Measurements from ENCODE around the gene KRTAP10-12.

KRTAP10-12 gene

DNA sequence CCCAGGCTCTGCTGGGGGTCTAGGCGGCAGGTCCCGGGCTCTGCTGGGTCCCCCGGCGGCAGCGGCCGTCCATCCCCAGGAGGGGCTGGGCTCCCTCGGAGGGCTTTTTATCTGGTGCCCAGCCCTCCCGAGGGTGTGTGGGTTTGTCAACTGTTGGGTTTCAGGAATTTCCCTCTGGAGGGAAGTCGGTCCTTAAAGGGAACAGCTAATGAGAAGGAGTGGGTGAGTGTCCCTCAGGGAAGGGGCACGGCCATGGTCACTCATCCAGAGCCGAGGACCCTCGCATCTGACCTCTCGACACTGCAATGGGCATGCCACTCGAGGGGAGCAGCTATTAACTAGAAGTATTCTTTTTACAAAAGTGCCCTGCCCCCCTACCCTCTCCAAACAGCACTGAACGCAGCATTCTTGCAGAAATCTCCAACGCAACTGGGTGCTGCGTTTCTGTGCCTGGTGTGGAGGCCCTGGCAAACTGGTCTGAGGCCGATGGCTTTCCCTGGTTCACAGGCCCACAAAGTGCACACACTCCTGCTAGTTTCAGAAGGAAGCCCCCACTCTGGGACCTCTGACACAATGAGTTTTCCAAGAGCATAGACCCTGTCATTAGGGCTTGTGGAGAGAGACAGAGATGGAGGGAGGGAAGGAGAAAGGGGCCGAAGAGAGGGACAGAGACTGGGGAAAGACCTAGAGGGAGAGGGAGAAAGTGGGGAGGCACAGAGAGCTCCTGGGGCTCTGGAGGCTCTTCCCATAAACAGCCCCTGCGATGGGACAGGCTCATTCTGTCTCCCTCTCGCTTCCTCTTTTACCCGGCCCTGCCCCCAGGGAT is 15.4 kb downstream of the KRTAP10-12 start:
- DNase-seq (ENCODE audit: low spot score) = peak; percentile 45

DNA sequence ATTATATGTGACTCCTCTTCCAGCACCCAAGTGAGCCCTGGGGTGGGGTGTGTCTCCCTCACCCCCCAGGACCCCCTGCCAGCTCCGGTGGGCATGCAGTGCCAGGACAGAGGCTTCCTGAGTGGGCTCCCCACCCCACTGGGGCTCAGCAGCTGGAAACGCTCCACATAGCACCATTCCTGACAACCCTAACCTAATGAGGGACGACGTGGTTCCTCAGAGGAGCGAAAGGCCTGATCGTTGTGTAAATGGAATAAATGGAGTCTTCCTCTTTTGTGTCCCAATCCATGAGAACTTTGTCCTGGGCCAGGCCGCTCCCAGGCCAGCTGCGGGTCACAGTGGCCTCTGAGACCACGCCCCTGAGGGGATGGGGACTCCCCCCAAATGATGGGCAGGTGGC is 16.2 kb downstream of the KRTAP10-12 start:
- peak; percentile 44 for DNase-seq (ENCODE audit: low spot score)

DNA sequence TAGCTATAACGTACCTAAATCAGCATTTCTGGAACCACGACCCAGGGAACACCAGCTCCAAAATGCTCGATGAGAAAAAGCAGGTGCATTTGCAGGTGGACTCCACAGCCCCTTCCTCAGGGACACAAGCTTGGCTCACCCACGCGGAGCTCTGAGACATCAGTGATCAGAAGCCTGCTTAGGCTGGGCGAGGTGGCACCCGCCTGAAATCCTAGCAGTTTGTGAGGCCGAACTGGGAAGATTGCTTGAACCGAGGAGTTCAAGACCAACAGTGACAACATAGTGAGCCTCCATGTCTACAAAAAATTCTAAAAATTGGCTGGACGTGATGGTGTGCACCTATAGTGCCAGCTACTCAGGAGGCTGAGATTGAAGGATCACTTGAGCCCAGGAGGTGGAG is 16.9 kb downstream of the KRTAP10-12 start:
- DNase-seq (ENCODE audit: low spot score) = peak; percentile 34

DNA sequence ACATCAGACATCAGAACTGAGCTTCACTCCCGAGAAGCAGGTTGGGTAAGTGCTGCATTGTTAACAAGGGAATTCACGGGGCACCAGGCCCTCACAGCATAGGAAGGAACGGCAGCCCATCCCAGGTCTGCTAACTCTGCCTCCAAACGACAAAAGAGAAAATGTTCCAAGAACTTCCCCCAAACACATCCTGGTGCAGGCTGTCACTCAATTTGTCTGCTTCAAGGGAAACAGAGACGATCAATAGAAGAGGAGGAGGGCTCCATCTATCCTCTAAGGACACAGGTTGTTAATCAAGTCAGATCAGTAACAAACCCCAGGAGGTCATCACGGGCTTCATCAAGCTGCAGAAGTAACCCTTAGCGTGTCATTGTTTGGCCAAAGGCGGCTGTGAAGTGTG is 17.9 kb downstream of the KRTAP10-12 start:
- peak; percentile 51 for DNase-seq (ENCODE audit: low spot score)

DNA sequence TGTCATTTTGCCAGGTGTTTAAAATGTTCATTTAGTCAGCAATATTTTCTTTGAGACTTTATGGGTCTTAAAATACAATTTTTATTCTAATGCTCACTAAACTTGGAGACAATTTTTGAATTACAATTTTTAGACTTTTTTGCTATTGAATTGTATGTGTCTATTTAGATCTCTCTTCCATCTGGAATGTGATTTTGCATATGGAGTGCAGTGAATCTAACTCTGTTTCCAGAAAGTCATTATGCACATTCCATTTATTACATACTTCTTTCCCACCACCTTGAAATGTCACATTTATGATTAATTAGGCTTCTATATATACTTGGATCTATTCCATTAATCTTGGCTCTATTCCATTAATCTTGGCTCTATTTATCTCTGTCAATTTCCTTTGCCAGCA is 20.0 kb downstream of the KRTAP10-12 start:
- no peak for DNase-seq (ENCODE audit: low spot score)

GRCh38 chr21:44718093-44718492 is 21.1 kb downstream of the KRTAP10-12 start:
- no peak for DNase-seq (ENCODE audit: low spot score)

DNA sequence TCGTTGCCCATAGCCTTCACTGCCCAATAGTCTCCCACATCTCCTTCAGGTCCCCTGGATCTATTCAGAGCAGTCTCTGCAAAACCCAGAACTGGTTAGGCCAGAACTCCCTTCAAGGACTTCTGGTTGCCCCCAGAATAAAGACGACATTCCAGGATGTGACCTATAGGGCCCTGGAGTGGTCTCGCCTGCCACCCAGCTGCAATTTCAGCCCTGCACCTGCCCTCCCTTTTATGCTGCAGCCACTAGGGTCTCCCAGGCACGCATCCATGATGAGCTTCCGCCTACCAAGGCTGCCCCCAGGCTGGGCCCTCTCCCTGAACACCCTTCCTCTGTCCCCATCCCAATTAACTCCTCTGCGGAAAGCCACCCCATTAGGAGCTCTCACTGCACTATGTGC is 21.6 kb downstream of the KRTAP10-12 start:
- DNase-seq (ENCODE audit: low spot score) = peak; percentile 33

GRCh38 chr21:44720170-44720569 is 23.2 kb downstream of the KRTAP10-12 start:
- no peak for DNase-seq (ENCODE audit: low spot score)

DNA sequence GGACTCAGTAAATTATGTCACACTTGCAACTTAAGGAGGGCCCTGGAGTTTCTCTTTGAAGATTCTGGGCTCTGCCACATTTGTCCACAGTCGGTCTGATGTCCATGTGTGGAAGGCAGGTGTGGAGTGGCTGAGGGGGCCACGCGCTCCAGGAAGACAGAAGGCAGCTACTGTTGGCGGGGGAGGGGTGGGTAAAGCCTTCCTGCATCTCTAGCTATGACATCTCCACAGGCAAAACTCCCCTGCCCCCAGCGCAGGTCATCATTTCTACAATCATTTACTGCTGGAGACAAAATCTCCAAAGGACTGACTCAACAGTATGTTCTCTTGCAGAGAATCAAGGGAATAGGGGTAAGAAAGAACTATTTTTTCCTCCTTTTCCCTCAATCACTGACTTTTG is 25.8 kb downstream of the KRTAP10-12 start:
- peak; percentile 36 for DNase-seq (ENCODE audit: low spot score)

- peak; percentile 70 for DNase-seq (ENCODE audit: low spot score)
Observed at GRCh38 chr21:44723177-44724131, 26.5 kb downstream of the KRTAP10-12 start.

- DNase-seq (ENCODE audit: low spot score) = peak; percentile 67
Observed at GRCh38 chr21:44724196-44724595, 27.2 kb downstream of the KRTAP10-12 start.

GRCh38 chr21:44724926-44725325 is 28.0 kb downstream of the KRTAP10-12 start:
- DNase-seq (ENCODE audit: low spot score) = no peak

DNA sequence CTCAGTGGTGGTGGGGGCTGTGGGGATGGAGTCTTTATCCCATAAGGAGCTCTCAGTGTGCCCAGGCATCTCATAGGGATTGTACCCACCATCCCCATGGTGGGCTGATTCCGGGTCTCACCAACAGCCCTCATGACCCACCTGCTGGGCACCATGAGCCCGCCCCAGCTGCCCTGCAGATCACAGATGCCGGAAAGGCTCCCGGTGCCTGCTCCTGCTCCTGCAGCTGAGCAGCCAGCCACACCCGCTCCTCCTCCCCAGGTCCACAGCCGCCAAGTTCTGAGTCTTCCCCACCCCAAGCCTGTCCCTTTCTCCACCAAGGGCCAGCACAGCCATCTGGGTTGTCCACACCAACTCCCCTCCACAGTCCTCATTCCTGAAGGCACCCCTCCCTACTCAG is 29.9 kb downstream of the KRTAP10-12 start:
- DNase-seq (ENCODE audit: low spot score) = no peak

DNA sequence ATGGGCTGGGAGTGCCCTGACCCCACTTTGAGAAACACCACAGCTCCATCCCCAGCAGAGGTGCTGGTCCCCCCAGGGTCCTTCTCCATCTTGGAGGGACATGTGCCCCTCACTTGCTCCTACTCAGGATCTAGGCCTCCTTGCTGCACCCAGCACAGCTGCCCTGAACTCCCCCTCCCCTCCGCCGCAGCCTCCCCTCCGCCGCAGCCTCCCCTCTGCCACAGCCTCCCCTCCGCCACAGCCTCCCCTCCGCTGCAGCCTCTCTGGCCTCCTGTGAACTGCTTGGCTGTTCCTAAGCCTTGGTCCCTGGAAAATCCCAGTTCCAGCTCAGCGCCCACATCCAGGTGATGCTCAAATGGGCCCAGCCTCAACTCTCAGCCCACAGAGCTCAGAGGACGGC is 30.3 kb downstream of the KRTAP10-12 start:
- no peak for DNase-seq (ENCODE audit: low spot score)

DNA sequence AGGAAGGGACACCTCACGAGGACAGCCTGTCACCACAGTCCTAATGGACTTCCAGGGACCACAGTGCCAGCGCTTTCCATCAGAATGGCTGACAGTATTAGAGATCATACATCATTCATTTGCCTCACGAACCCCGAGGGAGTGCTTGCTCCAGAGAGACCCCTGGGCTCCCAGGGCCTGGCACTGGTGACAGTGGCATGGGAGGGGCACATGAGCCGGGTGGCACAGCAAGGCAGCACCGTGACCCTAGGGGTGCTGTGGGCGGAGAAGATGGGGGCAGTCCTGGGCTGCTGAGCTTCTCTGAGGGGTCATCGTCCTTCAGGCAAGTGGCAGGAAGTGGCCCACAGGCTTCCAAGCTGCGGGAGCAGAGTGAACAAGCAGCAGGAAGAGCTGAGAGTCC is 30.8 kb downstream of the KRTAP10-12 start:
- no peak for DNase-seq (ENCODE audit: low spot score)

GRCh38 chr21:44728716-44729115 is 31.7 kb downstream of the KRTAP10-12 start:
- no peak for DNase-seq (ENCODE audit: low spot score)

GRCh38 chr21:44729336-44730027 is 32.5 kb downstream of the KRTAP10-12 start:
- DNase-seq (ENCODE audit: low spot score) = no peak

GRCh38 chr21:44730028-44730395 is 33.0 kb downstream of the KRTAP10-12 start:
- no peak for DNase-seq (ENCODE audit: low spot score)

GRCh38 chr21:44730951-44731579 is 34.1 kb downstream of the KRTAP10-12 start:
- no peak for DNase-seq (ENCODE audit: low spot score)

GRCh38 chr21:44732263-44732662 is 35.3 kb downstream of the KRTAP10-12 start:
- no peak for DNase-seq (ENCODE audit: low spot score)

DNA sequence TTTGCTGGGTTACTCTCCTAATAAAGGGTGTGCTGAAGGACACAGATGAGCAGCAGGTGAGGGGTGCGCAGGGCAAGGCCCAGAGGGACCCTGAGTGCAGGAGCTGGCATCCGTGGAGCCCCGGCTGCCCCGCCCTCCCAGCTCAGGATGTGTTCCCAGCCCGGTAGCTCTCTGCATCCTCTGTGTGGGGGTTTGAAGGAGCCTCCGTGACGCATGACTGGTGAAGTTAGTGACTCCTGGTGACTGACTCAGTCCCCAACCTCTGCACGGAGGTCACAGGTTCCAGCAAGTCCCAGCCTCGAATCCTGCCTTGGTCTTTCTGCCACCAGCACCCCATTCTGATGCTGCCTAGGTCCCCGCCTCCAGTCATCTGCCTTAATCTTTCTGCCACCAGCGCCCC is 36.0 kb downstream of the KRTAP10-12 start:
- no peak for DNase-seq (ENCODE audit: low spot score)
